Measurements from ENCODE around the gene HOXD11.

Gene HOXD11

DNA sequence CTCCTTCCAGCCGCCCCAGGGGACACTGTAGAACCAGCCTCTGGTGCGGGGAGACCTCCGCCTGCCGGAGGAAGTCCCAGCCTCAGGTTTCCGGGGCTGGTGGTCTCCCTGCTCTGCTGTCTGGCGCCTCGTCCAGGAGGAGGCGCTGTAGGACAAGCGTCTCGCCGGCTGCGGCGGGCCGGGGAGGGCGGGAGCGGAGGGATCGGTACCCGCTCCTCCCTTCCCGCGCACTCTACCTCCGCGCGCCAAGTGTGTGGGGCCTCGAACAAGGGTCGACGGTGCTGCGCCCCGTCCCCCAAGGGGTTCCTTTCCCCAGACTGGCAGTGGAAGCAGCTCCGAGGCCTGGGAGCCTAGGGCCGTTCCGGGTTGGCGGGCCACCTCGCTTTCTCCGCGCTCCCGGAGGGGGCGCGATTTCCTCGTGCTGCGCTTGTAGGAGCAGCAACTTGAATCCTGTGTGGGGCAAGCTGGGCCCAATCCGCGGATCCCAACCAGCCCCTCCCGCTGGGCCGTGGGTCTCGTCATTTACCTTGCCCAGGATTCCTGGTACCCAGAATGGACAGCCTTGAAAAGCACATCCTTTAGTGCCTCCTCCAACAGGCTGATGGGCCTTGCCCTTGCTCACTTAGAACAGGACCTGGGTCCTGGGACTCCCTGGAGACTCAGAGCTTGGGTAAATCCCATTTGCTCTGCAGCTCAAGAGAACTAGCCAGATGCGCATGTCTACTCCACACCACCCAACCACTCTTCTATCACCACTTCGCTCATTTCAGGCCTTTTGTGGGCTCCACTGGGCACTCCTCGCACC lies 33.6 kb downstream of the HOXD11 start:
- Histone ChIP-seq H3F3A (ENCODE audit: control insufficient read depth, insufficient read depth) (no peaks in the 10 kb centered on the region), H4K20me1 (ENCODE audit: control insufficient read depth, insufficient read depth, low read depth, low read length) (no peaks in the 10 kb centered on the region), H3K9me2 (replicated peaks; ENCODE audit: control insufficient read depth, low read length) (no peaks in the 10 kb centered on the region), H3K4me1 (ENCODE audit: control insufficient read depth, low read length) (peaks cover 3% of the 10 kb centered on the region; the same call in 1 of the 2 replicates), H3K9me3 (ENCODE audit: control insufficient read depth, insufficient read depth, low read length) (no peaks in the 10 kb centered on the region), H3K4me3 (ENCODE audit: low read length) (peak overlapping the region; percentile 61), H3K4me2 (ENCODE audit: low read length) (peak overlapping the region; percentile 62), H3K36me3 (ENCODE audit: control insufficient read depth, low read length) (no peaks in the 10 kb centered on the region), H3K27ac (ENCODE audit: low read depth, low read length) (no peak overlapping the region), H3K79me2 (ENCODE audit: control insufficient read depth, low read length) (no peaks in the 10 kb centered on the region), H3K27me3 (ENCODE audit: control insufficient read depth, low read length) (0 out of 2 replicates have a peak, but pooled peaks cover 2% of the 10 kb centered on the region)
- TF ChIP-seq CTCF (IDR thresholded peaks at IDR 0.05; ENCODE audit: low read depth, low read length, poor library complexity, severe bottlenecking), result peak; percentile 86
- no peak for TF ChIP-seq EZH2phosphoT487 (IDR thresholded peaks at IDR 0.05; ENCODE audit: borderline replicate concordance, low read length)

DNA sequence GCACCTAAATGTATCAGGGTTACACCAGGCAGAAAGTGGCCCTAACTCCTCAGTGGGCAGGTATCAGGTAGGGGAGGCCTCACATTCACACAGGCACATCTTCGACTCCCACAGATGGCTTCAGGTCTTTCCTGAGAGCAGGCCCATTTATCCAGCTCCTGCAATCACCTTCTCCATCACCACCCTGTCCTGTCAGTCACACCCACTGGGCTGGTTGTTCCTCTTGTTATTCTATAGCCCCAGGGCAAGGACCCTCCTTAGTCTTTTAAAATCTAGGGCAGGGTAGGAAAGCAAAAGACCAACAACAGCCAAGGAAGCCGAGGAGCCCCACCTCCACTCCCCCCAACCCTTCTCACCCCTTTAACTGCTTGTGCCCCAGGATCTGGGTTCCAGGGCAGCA lies 35.2 kb downstream of the HOXD11 start:
- H3K27ac ChIP-seq (ENCODE audit: low read depth, low read length), result no peak overlapping the region
- no peaks in the 10 kb centered on the region for H3K36me3 ChIP-seq (ENCODE audit: control insufficient read depth, low read length)
- no peaks in the 10 kb centered on the region for H4K20me1 ChIP-seq (ENCODE audit: control insufficient read depth, insufficient read depth, low read depth, low read length)
- no peaks in the 10 kb centered on the region for H3F3A ChIP-seq (ENCODE audit: control insufficient read depth, insufficient read depth)
- H3K9me3 ChIP-seq (ENCODE audit: control insufficient read depth, insufficient read depth, low read length), result no peaks in the 10 kb centered on the region
- peaks cover 3% of the 10 kb centered on the region; the same call in 1 of the 2 replicates for H3K4me1 ChIP-seq (ENCODE audit: control insufficient read depth, low read length)
- H3K79me2 ChIP-seq (ENCODE audit: control insufficient read depth, low read length), result no peaks in the 10 kb centered on the region
- H3K4me3 ChIP-seq (ENCODE audit: low read length), result no peak overlapping the region
- H3K4me2 ChIP-seq (ENCODE audit: low read length), result no peak overlapping the region
- H3K9me2 ChIP-seq (replicated peaks; ENCODE audit: control insufficient read depth, low read length), result no peaks in the 10 kb centered on the region
- no peak for TF ChIP-seq CTCF (IDR thresholded peaks at IDR 0.05; ENCODE audit: low read depth, low read length, poor library complexity, severe bottlenecking)
- H3K27me3 ChIP-seq (ENCODE audit: control insufficient read depth, low read length), result 0 out of 2 replicates have a peak, but pooled peaks cover 2% of the 10 kb centered on the region

DNA sequence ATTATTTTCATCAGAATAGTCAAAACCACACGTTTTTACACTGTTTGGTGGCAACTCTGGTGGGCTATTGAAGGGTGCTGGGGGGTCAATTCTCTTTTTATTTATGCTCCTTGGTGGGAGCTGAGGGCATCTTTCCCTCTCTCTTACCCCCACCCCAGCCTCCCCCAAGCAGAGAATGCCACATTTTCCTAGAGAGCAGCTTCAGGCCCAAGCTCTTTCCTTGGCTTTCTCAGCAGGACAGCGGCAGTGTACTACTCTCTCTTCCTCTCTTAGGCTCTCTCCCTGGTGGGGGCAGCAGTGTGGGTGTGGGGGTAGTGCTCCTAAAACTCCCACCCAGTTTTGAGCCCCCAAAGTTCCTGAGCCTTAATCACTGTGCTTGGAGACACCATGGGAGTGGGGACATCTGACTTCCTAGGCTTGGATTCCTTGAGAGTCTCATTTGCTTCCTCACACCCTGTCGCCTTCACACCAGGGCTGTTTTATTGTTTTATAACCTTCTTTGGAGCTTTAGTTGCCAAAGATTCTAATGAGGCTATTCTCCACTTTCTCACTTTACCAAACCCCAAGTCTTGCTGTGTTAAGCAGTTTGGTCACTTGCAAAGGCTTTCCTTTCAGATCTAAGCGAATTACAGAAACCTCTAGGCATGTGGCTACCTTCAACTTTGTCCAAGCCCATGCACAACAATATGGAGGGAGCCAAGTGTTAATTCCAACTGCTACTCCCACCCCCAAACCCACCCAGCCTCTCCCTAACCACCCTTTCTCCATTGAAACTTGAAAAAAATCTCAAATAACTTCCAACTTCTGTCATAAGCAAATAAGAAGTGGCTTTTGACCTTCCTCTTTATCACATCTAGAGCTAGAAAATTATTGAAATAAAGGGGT lies 38.2 kb downstream of the HOXD11 start:
- Histone ChIP-seq H3K36me3 (ENCODE audit: control insufficient read depth, low read length) (no peaks in the 10 kb centered on the region), H3K79me2 (ENCODE audit: control insufficient read depth, low read length) (no peaks in the 10 kb centered on the region), H4K20me1 (ENCODE audit: control insufficient read depth, insufficient read depth, low read depth, low read length) (no peaks in the 10 kb centered on the region), H3K4me2 (ENCODE audit: low read length) (no peak overlapping the region), H3F3A (ENCODE audit: control insufficient read depth, insufficient read depth) (no peaks in the 10 kb centered on the region), H3K4me1 (ENCODE audit: control insufficient read depth, low read length) (peaks cover 3% of the 10 kb centered on the region; the same call in 1 of the 2 replicates), H3K9me3 (ENCODE audit: control insufficient read depth, insufficient read depth, low read length) (no peaks in the 10 kb centered on the region), H3K4me3 (ENCODE audit: low read length) (no peak overlapping the region), H3K9me2 (replicated peaks; ENCODE audit: control insufficient read depth, low read length) (no peaks in the 10 kb centered on the region), H3K27me3 (ENCODE audit: control insufficient read depth, low read length) (no peaks in the 10 kb centered on the region; the same call in 1 of the 2 replicates), H3K27ac (ENCODE audit: low read depth, low read length) (no peak overlapping the region)
- TF ChIP-seq CTCF (IDR thresholded peaks at IDR 0.05; ENCODE audit: low read depth, low read length, poor library complexity, severe bottlenecking) (no peak), EZH2phosphoT487 (IDR thresholded peaks at IDR 0.05; ENCODE audit: borderline replicate concordance, low read length) (no peak)

All from DOHH2 (cell line).